WTC11 (cell line): ENCODE data around the gene TCF21. TPM values are rescaled to one million over a fixed set of nuclear protein-coding genes. Genes with fewer than 3 reads are reported as not detected.

ENCODE experiments used
- ATAC-seq: fragments of 200-7000 bp; cut with Tn5 transposase; 2 replicates; pipeline ENCODE4 v1.10.0; 2021; ENCODE audit warnings: mild to moderate bottlenecking, moderate library complexity
- CTCF ChIA-PET: fragments of 300-600 bp; sonication (Branson Sonifier 250); formaldehyde crosslinking; loops from one replicate; lab custom pipeline; 2021; ENCODE audit warnings: antibody characterized with exemption; lab: Charles Lee
- POLR2A ChIA-PET: fragments of 350-600 bp; sonication (Branson Sonifier 250); formaldehyde crosslinking; loops from one replicate; lab custom pipeline; 2021; ENCODE audit warnings: antibody characterized with exemption; lab: Charles Lee
- DNase-seq: peaks from one replicate; pipeline ENCODE4 v3.0.0; 2021; ENCODE audit warnings: low spot score
- H3K27ac Mint-ChIP-seq: 2 replicates; pipeline ENCODE4 v1.8.0; 2021; ENCODE audit warnings: mixed read lengths
- H3K27me3 Mint-ChIP-seq: 2 replicates; pipeline ENCODE4 v1.8.0; 2021; ENCODE audit warnings: low read depth, mild to moderate bottlenecking, moderate library complexity, mixed read lengths
- H3K36me3 Mint-ChIP-seq: 2 replicates; pipeline ENCODE4 v1.8.0; 2021; ENCODE audit warnings: mixed read lengths
- H3K4me1 Mint-ChIP-seq: 2 replicates; pipeline ENCODE4 v1.8.0; 2022; ENCODE audit warnings: mixed read lengths
- H3K4me3 Mint-ChIP-seq: 2 replicates; pipeline ENCODE4 v1.8.0; 2021; ENCODE audit warnings: mild to moderate bottlenecking, moderate library complexity, mixed read lengths
- H3K9me3 Mint-ChIP-seq: 2 replicates; pipeline ENCODE4 v1.8.0; 2021; ENCODE audit warnings: mixed read lengths
- ATF1 ChIP-seq: sonication (generic); formaldehyde crosslinking; IDR thresholded peaks from 2 replicates; pipeline ENCODE4 v1.8.1; 2023; ENCODE audit warnings: mild to moderate bottlenecking, moderate library complexity, missing genetic modification reagents
- ATF3 ChIP-seq: sonication (generic); formaldehyde crosslinking; conservative IDR thresholded peaks from 2 replicates; pipeline ENCODE4 v1.8.1; 2022; ENCODE audit warnings: mild to moderate bottlenecking, missing genetic modification reagents
- CREM ChIP-seq: sonication (generic); formaldehyde crosslinking; IDR thresholded peaks from 2 replicates; pipeline ENCODE4 v1.8.1; 2022; ENCODE audit warnings: mild to moderate bottlenecking, missing genetic modification reagents, moderate library complexity
- EMX1 ChIP-seq: fragments of 250-450 bp; sonication (Bioruptor Pico); IDR thresholded peaks from 2 replicates; pipeline ENCODE4 v1.8.0; 2021; ENCODE audit warnings: mild to moderate bottlenecking
- FOXJ3 ChIP-seq: sonication (generic); formaldehyde crosslinking; IDR thresholded peaks from 2 replicates; pipeline ENCODE4 v1.9.0; 2021; ENCODE audit warnings: missing genetic modification reagents, mild to moderate bottlenecking, borderline replicate concordance
- GTF2I ChIP-seq: fragments of 250-450 bp; sonication (Bioruptor Pico); conservative IDR thresholded peaks from 2 replicates; pipeline ENCODE4 v1.4.0; 2021; ENCODE audit warnings: mild to moderate bottlenecking
- HMGA2 ChIP-seq: fragments of 250-450 bp; sonication (Bioruptor Pico); IDR thresholded peaks from 2 replicates; pipeline ENCODE4 v1.4.0; 2021; ENCODE audit warnings: mild to moderate bottlenecking, moderate library complexity
- JUN ChIP-seq: sonication (generic); formaldehyde crosslinking; IDR thresholded peaks from 2 replicates; pipeline ENCODE4 v1.8.0; 2023; ENCODE audit warnings: mild to moderate bottlenecking, missing genetic modification reagents
- NFYB ChIP-seq: sonication (generic); formaldehyde crosslinking; conservative IDR thresholded peaks from 2 replicates; pipeline ENCODE4 v1.8.0; 2022; ENCODE audit warnings: low read depth, missing genetic modification reagents
- NR3C1 ChIP-seq: sonication (generic); formaldehyde crosslinking; conservative IDR thresholded peaks from 2 replicates; pipeline ENCODE4 v1.8.1; 2023; ENCODE audit warnings: low read depth, mild to moderate bottlenecking, missing genetic modification reagents
- PRDM15 ChIP-seq: sonication (generic); formaldehyde crosslinking; IDR thresholded peaks from 2 replicates; pipeline ENCODE4 v1.8.0; 2022; ENCODE audit warnings: missing genetic modification reagents
- SMAD4 ChIP-seq: sonication (generic); formaldehyde crosslinking; IDR thresholded peaks from 2 replicates; pipeline ENCODE4 v1.8.0; 2022; ENCODE audit warnings: mild to moderate bottlenecking, missing genetic modification reagents
- TP53 ChIP-seq: sonication (generic); formaldehyde crosslinking; IDR thresholded peaks from 2 replicates; pipeline ENCODE4 v1.8.1; 2023; ENCODE audit warnings: mild to moderate bottlenecking, missing genetic modification reagents
- ZNF232 ChIP-seq: sonication (generic); formaldehyde crosslinking; IDR thresholded peaks from 2 replicates; pipeline ENCODE4 v1.8.0; 2022; ENCODE audit warnings: mild to moderate bottlenecking, missing genetic modification reagents
- ZNF396 ChIP-seq: fragments of 250-450 bp; sonication (Bioruptor Pico); IDR thresholded peaks from 2 replicates; pipeline ENCODE4 v1.8.0; 2021; ENCODE audit warnings: mild to moderate bottlenecking, moderate library complexity, borderline replicate concordance
- ZNF671 ChIP-seq: fragments of 250-450 bp; sonication (Bioruptor Pico); IDR thresholded peaks from 2 replicates; pipeline ENCODE4 v1.8.0; 2021; ENCODE audit warnings: mild to moderate bottlenecking
- total RNA-seq: library from RNA; stranded (reverse); gene quantifications from 3 replicates; pipeline ENCODE4 v1.2.3, GENCODE V29; 2021
- TF ChIP-seq, protein P1 (sequence below): fragments of 250-450 bp; sonication (Bioruptor Pico); IDR thresholded peaks from 2 replicates; pipeline ENCODE4 v2.1.2; 2022; ENCODE audit warnings: mild to moderate bottlenecking, moderate library complexity
- TF ChIP-seq, protein P2 (sequence below): fragments of 250-450 bp; sonication (Bioruptor Pico); IDR thresholded peaks from 2 replicates; pipeline ENCODE4 v1.8.0; 2021; ENCODE audit warnings: mild to moderate bottlenecking
- TF ChIP-seq, protein P3 (sequence below): fragments of 250-450 bp; sonication (Bioruptor Pico); IDR thresholded peaks from 2 replicates; pipeline ENCODE4 v1.9.0; 2021; ENCODE audit warnings: mild to moderate bottlenecking, borderline replicate concordance
- TF ChIP-seq, protein P4 (sequence below): sonication (generic); formaldehyde crosslinking; IDR thresholded peaks from 2 replicates; pipeline ENCODE4 v1.8.0; 2022; ENCODE audit warnings: mild to moderate bottlenecking, missing genetic modification reagents

Gene TCF21
- total RNA-seq, 1 experiment from 2014 or later, result 0.22 TPM

DNA sequence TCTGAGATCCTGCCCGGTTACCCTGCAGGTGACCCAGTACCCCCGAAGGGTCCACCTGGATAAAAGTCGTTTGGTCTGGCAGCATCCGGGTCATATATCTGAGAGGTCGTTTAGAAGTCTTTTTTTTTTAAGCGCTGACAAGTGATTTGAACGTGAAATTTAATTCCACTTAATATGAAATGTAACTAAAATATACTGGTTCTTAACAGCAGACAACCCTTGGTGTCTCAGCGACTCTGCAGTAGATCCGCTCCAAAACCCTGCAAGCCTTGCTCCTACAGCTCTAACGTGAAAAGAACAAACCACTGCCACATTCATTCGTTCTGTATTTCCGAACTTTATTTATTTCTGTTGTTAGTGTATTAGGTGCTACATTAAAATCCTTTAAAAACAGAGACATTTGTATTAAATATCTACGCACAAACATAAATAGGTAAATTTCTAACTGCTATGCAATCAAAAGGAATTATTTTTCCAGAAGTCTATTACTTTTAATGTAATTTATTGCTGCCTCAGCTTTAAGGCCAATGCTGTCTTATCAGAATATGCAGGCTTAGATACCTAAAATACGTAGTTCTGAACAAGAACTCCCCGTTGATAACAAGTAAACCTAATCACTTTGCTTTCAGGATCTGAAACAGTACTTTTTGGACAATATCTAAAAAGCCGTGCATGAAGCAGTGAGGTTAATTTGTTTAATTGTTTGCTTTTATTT, 33.5 kb upstream of the TCF21 start:
- DNase-seq, result no peak
- ChIA-PET CTCF (interaction anchor here (0.9 to 2.1 kb wide), 10 partner anchors 18 to 286 kb away, joined by 3 to 15 read pairs (median 6); partner anchors contain the start of gene TCF21), POLR2A (no interaction called here)
- no peak overlapping the region for H3K27ac Mint-ChIP-seq
- peaks cover 26% of the 10 kb centered on the region for H3K4me1 Mint-ChIP-seq
- peak overlapping the region; percentile 87 for H3K4me3 Mint-ChIP-seq
- ATAC-seq, result peak; percentile 12
- peaks cover 11% of the 10 kb centered on the region for H3K9me3 Mint-ChIP-seq
- H3K36me3 Mint-ChIP-seq, result no peaks in the 10 kb centered on the region
- TF ChIP-seq NR3C1 (CRISPR knock-in tag), result no peak
- TF ChIP-seq, protein P1, sequence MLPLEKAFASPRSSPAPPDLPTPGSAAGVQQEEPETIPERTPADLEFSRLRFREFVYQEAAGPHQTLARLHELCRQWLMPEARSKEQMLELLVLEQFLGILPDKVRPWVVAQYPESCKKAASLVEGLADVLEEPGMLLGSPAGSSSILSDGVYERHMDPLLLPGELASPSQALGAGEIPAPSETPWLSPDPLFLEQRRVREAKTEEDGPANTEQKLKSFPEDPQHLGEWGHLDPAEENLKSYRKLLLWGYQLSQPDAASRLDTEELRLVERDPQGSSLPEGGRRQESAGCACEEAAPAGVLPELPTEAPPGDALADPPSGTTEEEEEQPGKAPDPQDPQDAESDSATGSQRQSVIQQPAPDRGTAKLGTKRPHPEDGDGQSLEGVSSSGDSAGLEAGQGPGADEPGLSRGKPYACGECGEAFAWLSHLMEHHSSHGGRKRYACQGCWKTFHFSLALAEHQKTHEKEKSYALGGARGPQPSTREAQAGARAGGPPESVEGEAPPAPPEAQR, result no peak
- TF ChIP-seq SMAD4, result no peak
- no peak for TF ChIP-seq ATF3 (CRISPR knock-in tag)
- no peak for TF ChIP-seq ZNF396 (CRISPR knock-in tag)
- TF ChIP-seq NFYB (CRISPR knock-in tag), result no peak
- no peak for TF ChIP-seq JUN (CRISPR knock-in tag)
- no peak for TF ChIP-seq ATF1 (CRISPR knock-in tag)
- TF ChIP-seq, protein P2, sequence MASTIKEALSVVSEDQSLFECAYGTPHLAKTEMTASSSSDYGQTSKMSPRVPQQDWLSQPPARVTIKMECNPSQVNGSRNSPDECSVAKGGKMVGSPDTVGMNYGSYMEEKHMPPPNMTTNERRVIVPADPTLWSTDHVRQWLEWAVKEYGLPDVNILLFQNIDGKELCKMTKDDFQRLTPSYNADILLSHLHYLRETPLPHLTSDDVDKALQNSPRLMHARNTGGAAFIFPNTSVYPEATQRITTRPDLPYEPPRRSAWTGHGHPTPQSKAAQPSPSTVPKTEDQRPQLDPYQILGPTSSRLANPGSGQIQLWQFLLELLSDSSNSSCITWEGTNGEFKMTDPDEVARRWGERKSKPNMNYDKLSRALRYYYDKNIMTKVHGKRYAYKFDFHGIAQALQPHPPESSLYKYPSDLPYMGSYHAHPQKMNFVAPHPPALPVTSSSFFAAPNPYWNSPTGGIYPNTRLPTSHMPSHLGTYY (CRISPR knock-in tag), result no peak
- no peak for TF ChIP-seq ZNF232 (CRISPR knock-in tag)
- no peak for TF ChIP-seq ZNF671 (CRISPR knock-in tag)
- peaks cover 38% of the 10 kb centered on the region for H3K27me3 Mint-ChIP-seq

GRCh38 chr6:133855991-133856370, 32.9 kb upstream of the TCF21 start:
- Mint-ChIP-seq H3K4me1 (peaks cover 26% of the 10 kb centered on the region), H3K27me3 (peaks cover 38% of the 10 kb centered on the region), H3K27ac (no peak overlapping the region), H3K9me3 (peaks cover 12% of the 10 kb centered on the region), H3K4me3 (peak overlapping the region; percentile 87), H3K36me3 (no peaks in the 10 kb centered on the region)
- CTCF ChIA-PET, result interaction anchor here (1.1 to 2.1 kb wide), 4 partner anchors 18 to 68 kb away, joined by 3 to 11 read pairs (median 6); partner anchors contain the start of gene TCF21
- DNase-seq (no peak), ATAC-seq (no peak)
- POLR2A ChIA-PET, result interaction anchor here (0.9 kb wide), 1 partner anchor 18 kb away, joined by 3 read pairs; no protein-coding TSS in a partner anchor
- TF ChIP-seq PRDM15 (CRISPR knock-in tag), result no peak
- TF ChIP-seq, protein P3, sequence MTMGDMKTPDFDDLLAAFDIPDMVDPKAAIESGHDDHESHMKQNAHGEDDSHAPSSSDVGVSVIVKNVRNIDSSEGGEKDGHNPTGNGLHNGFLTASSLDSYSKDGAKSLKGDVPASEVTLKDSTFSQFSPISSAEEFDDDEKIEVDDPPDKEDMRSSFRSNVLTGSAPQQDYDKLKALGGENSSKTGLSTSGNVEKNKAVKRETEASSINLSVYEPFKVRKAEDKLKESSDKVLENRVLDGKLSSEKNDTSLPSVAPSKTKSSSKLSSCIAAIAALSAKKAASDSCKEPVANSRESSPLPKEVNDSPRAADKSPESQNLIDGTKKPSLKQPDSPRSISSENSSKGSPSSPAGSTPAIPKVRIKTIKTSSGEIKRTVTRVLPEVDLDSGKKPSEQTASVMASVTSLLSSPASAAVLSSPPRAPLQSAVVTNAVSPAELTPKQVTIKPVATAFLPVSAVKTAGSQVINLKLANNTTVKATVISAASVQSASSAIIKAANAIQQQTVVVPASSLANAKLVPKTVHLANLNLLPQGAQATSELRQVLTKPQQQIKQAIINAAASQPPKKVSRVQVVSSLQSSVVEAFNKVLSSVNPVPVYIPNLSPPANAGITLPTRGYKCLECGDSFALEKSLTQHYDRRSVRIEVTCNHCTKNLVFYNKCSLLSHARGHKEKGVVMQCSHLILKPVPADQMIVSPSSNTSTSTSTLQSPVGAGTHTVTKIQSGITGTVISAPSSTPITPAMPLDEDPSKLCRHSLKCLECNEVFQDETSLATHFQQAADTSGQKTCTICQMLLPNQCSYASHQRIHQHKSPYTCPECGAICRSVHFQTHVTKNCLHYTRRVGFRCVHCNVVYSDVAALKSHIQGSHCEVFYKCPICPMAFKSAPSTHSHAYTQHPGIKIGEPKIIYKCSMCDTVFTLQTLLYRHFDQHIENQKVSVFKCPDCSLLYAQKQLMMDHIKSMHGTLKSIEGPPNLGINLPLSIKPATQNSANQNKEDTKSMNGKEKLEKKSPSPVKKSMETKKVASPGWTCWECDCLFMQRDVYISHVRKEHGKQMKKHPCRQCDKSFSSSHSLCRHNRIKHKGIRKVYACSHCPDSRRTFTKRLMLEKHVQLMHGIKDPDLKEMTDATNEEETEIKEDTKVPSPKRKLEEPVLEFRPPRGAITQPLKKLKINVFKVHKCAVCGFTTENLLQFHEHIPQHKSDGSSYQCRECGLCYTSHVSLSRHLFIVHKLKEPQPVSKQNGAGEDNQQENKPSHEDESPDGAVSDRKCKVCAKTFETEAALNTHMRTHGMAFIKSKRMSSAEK (CRISPR knock-in tag), result no peak
- TF ChIP-seq EMX1 (CRISPR knock-in tag), result no peak
- TF ChIP-seq, protein P4, sequence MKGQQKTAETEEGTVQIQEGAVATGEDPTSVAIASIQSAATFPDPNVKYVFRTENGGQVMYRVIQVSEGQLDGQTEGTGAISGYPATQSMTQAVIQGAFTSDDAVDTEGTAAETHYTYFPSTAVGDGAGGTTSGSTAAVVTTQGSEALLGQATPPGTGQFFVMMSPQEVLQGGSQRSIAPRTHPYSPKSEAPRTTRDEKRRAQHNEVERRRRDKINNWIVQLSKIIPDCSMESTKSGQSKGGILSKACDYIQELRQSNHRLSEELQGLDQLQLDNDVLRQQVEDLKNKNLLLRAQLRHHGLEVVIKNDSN (CRISPR knock-in tag), result no peak
- TF ChIP-seq CREM (CRISPR knock-in tag), result no peak
- no peak for TF ChIP-seq ZNF671 (CRISPR knock-in tag)
- TF ChIP-seq, protein P2 (CRISPR knock-in tag), result no peak
- TF ChIP-seq HMGA2 (CRISPR knock-in tag), result no peak
- no peak for TF ChIP-seq FOXJ3
- TF ChIP-seq GTF2I (CRISPR knock-in tag), result no peak
- no peak for TF ChIP-seq NR3C1 (CRISPR knock-in tag)
- no peak for TF ChIP-seq TP53
